ENCODE data around the gene UNC5B.

The UNC5B gene

DNA sequence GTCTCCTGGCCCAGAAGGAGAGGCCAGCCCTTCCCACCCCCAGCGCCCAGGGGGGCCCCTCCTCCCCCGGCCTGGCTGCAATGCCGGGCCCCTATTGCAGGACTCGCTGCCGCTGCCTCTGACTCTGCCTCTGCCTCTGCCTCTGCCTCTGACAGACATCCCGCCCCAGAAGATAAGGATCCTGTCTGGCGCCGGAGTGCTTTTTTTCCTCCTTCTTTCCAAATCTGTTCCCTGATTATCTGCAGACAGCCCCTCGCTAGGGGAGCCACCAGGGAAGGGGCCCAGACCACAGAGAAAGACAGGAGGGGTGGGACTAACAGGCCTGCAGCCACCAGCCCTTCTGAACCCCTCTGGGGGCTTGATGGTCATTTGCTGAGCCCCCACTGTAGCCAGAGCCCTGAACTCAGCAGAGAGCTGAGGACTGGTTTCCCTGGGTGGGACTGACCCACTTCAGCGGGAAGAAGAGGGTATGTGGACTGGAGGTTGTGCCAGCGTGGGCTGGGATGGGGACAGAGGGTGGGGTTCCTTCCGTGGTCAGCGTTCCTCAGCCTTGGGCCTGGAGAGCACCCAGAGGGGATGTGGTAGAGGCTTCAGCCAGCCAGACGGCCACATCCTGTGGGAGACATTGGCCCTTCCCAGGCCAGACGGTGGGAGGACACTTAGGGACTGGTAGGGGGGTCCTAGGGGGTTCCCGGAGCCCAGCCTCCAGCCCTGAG is 22.8 kb downstream of the UNC5B start:
- DNase-seq (ENCODE audit: extremely low read depth, low read depth) = no peak
- TF ChIP-seq, protein P1, sequence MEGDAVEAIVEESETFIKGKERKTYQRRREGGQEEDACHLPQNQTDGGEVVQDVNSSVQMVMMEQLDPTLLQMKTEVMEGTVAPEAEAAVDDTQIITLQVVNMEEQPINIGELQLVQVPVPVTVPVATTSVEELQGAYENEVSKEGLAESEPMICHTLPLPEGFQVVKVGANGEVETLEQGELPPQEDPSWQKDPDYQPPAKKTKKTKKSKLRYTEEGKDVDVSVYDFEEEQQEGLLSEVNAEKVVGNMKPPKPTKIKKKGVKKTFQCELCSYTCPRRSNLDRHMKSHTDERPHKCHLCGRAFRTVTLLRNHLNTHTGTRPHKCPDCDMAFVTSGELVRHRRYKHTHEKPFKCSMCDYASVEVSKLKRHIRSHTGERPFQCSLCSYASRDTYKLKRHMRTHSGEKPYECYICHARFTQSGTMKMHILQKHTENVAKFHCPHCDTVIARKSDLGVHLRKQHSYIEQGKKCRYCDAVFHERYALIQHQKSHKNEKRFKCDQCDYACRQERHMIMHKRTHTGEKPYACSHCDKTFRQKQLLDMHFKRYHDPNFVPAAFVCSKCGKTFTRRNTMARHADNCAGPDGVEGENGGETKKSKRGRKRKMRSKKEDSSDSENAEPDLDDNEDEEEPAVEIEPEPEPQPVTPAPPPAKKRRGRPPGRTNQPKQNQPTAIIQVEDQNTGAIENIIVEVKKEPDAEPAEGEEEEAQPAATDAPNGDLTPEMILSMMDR (IDR thresholded peaks at IDR 0.05; ENCODE audit: low read depth, low read length, missing control alignments) = no peak
- 0 out of 2 replicates have a peak overlapping the region, but pooled peaks have one; percentile 1 for H3K4me3 ChIP-seq (replicated peaks; ENCODE audit: low read depth, low read length)

DNA sequence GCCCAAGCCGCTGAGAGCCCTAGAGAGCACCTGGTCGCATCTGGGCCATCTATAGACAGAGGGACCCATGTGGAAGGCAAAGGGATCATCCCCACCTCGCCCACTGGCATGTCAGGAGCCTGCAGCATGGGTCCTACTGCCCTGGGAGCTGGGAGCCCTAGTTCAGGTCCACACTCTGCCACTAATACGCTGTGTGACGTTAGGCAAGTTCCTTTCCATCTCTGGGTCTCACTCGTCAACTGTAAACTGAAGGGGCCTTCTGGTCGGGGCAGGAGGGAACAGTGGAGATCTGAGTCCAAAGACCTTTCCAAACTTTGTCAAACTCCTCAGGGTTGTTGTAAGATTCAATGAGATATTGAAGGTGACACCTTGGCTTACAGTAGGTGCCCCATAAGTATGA is 23.4 kb downstream of the UNC5B start:
- TF ChIP-seq, protein P1 (IDR thresholded peaks at IDR 0.05; ENCODE audit: low read depth, low read length, missing control alignments) = no peak
- DNase-seq (ENCODE audit: extremely low read depth, low read depth) = no peak
- no peak overlapping the region for H3K4me3 ChIP-seq (replicated peaks; ENCODE audit: low read depth, low read length)

GRCh38 chr10:71236286-71236685 is 23.9 kb downstream of the UNC5B start:
- DNase-seq (ENCODE audit: extremely low read depth, low read depth) = no peak
- no peak overlapping the region for H3K4me3 ChIP-seq (replicated peaks; ENCODE audit: low read depth, low read length)
- TF ChIP-seq, protein P1 (IDR thresholded peaks at IDR 0.05; ENCODE audit: low read depth, low read length, missing control alignments) = no peak

- TF ChIP-seq, protein P1 (IDR thresholded peaks at IDR 0.05; ENCODE audit: low read depth, low read length, missing control alignments) = no peak
- no peak overlapping the region for H3K4me3 ChIP-seq (replicated peaks; ENCODE audit: low read depth, low read length)
Measured at GRCh38 chr10:71236822-71237682, 24.7 kb downstream of the UNC5B start.

GRCh38 chr10:71237843-71238623 is 25.7 kb downstream of the UNC5B start:
- TF ChIP-seq, protein P1 (IDR thresholded peaks at IDR 0.05; ENCODE audit: low read depth, low read length, missing control alignments) = no peak
- H3K4me3 ChIP-seq (replicated peaks; ENCODE audit: low read depth, low read length) = no peak overlapping the region
- no peak for DNase-seq (ENCODE audit: extremely low read depth, low read depth)

More at GRCh38 chr10:71236822-71237682, 24.7 kb downstream of the UNC5B start:
- no peak for DNase-seq (ENCODE audit: extremely low read depth, low read depth)

DNA sequence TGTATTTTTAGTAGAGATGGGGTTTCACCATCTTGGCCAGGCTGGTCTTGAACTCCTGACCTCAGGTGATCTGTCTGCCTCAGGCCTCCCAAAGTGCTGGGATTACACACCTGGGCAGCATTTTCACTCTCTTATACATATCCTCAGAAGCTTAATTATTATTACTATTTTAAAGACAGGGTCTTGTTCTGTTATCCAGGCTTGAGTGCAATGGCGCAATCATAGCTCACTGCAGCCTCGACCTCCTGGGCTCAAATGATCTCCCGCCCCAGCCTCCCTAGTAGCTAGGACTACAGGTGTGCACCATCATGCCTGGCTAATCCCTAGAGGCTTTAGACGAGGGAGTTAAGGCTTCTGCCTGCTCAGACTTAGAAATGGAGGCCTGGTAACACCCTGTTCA is 26.3 kb downstream of the UNC5B start:
- TF ChIP-seq, protein P1 (IDR thresholded peaks at IDR 0.05; ENCODE audit: low read depth, low read length, missing control alignments) = no peak
- no peak for DNase-seq (ENCODE audit: extremely low read depth, low read depth)
- H3K4me3 ChIP-seq (replicated peaks; ENCODE audit: low read depth, low read length) = no peak overlapping the region

All from HFF-Myc (cell line).